Esophagus muscularis mucosa (tissue), 3 donors: ENCODE measurements around the gene DLL4.

Experiments
- CTCF ChIP-seq, 3 experiments: fragments of 200-600 bp in 2 of 3; fragments of 450-650 bp in 1 of 3; sonication (generic) in 2 of 3; IDR thresholded peaks; one replicate each; pipeline ENCODE4 v1.5.1; 2017 to 2019; ENCODE audit warnings: antibody characterized with exemption in 3 of 3, mild to moderate bottlenecking in 2 of 3, moderate library complexity in 1 of 3
- POLR2A ChIP-seq: fragments of 450-650 bp; IDR thresholded peaks from one replicate; pipeline ENCODE4 v1.6.1; 2017; ENCODE audit warnings: antibody characterized with exemption, moderate library complexity, mild to moderate bottlenecking, low read depth
- POLR2AphosphoS5 ChIP-seq, 2 donors: sonication (generic); formaldehyde crosslinking; IDR thresholded peaks; one replicate each; pipeline ENCODE4 v1.6.1; 2017; ENCODE audit warnings: antibody characterized with exemption in 2 of 2

GRCh38 chr15:40957041-40957555 lies 28.0 kb downstream of the DLL4 start:
- TF ChIP-seq CTCF (IDR thresholded peaks at IDR 0.05) = no peak
- TF ChIP-seq POLR2AphosphoS5 (IDR thresholded peaks at IDR 0.05) = no peak
- no peak for TF ChIP-seq POLR2A
